NCI-H446 (cell line): ENCODE results near the gene RHOT2.

Source experiments
- DNase-seq, 2 experiments: peaks; one replicate each; lab custom pipeline; 2025; lab: John Stamatoyannopoulos, UW

RHOT2 gene

DNA sequence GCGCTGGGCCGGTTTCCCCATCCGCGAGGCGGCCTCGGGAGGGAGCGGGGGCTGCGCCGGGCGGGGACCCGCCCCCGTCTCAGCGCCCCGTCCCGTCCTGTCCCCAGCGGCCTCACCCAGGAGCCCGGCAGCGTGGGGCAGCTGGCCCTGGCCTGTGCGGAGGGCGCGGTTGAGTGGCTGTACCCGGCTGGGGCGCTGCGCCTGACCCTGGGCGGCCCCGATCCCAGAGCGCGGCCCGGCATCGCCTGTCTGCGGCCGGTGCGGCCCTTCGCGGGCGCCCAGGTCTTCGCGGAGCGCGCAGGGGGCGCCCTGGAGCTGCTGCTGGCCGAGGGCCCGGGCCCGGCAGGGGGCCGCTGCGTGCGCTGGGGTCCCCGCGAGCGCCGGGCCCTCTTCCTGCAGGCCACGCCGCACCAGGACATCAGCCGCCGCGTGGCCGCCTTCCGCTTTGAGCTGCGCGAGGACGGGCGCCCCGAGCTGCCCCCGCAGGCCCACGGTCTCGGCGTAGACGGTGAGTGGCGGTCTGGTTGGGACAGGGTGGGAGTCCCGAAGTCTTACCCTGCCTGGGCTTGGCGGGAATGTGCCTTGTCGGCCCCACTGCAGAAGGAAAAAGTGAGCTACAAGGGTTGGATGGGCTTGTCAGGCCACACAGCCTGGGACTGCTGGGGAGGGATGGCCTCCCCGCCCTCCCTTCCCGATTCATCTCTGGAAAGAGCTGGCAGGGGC is 47.7 kb downstream of the RHOT2 start:
- peak in 1 of 2 experiments; percentile 30 for DNase-seq

DNA sequence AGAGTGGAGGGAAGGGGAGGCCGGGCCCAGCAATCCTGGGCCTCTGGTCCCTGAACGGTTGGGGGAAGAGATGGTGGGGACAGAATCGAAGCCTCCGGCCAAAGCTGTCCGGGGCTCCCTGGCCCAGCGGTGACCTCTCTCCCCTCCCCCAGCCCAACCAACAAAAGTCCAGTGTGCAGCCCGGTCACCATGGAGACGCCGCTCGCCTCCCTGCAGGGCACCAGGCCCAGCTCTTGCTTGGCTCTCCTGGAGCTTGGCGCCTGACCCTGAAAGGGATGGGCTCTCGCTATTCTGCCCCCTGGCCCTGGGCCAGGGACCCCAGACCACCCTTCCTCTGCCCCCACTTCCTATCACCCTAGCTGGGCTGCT is 48.3 kb downstream of the RHOT2 start:
- DNase-seq: no peak

DNA sequence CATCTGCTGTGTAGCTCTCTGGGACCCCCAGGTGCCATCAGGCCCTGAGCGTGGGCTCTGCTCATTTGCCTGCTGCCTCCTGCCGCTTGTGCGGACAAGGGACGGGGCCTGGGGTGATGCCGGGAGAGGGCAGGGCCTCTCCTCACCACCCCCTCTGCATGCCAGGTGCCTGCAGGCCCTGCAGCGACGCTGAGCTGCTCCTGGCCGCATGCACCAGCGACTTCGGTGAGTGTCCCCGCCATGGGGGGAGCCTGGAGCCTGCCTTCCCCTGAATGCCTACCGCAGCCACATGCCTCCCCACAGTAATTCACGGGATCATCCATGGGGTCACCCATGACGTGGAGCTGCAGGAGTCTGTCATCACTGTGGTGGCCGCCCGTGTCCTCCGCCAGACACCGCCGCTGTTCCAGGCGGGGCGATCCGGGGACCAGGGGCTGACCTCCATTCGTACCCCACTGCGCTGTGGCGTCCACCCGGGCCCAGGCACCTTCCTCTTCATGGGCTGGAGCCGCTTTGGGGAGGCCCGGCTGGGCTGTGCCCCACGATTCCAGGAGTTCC is 48.9 kb downstream of the RHOT2 start:
- DNase-seq: no peak

DNA sequence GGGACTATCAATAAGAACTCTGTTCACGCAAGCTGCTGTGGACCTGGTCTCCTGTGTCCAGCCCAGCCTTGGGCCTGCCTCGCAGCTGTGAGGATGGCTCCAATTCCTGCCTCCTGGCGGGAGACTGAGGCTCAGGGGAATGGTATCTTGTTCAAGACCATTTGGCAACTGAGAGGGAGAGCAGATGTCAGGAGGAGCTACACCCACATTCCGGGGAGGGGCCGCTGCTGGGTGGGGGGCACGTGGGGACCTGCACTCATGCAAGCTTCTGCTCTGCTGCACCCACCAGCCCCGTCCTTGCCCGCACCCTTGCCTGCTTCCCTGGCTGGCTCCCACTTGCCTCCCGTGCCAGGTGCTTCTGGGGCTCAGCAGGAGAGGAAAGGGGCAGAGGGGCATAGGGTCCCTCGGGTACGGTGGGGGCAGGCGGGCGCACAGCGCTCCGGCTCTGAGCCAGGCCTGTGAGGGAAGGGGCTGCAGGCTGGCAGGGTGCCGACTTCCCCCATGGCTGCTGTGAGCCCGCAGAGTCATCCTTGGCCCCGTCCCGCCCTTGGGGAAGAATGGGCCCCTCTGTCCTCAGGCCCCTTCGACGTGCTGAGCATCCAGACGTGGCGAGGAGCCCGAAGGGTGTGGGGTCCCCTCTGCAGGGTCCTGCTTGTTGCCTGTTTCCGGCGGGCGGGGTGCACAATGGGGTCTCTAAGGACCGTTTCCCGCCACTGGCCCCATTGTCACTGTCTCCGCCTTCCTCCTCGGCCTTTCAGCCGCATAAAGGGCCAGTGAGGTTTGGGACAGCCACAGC is 49.7 kb downstream of the RHOT2 start:
- no peak for DNase-seq

DNA sequence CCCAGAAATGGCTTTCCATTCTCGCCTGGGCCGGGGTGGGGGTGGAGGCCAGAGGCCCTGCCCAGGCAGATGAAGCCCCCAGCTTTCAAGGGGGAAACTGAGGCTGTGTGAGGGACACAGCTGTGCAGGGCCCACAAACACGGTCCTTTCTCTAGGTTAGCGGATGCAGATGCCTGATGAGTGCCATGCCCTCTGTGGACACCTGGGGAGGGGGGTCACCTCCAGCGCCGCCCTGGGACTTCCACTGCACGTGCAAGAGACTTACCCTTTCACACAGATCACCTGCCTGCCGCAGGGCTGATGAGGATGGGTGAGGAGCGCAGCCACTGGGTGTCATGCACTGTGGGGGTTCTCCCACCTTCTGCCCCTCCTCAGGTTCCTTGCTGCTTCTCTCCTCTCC is 50.5 kb downstream of the RHOT2 start:
- DNase-seq: no peak

DNA sequence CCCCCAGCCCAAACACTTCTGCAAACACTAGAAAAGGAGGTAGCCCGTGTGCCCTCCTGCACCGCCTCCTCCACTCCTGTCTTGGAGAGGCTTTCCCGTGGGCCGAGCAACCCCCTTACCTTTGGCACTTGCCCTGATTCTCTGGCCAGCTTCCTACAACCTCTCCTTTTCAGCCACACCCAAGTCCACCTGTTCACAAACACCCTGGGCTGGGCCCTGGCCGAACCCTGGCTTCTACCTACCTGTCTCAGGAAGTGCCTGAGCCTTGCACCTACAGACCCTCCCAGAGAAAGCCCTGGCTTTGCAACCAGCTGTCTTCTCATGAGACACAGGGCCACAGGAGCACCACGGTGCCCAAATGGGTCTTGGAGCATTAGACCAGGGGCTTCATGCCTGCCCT is 51.0 kb downstream of the RHOT2 start:
- DNase-seq: no peak

DNA sequence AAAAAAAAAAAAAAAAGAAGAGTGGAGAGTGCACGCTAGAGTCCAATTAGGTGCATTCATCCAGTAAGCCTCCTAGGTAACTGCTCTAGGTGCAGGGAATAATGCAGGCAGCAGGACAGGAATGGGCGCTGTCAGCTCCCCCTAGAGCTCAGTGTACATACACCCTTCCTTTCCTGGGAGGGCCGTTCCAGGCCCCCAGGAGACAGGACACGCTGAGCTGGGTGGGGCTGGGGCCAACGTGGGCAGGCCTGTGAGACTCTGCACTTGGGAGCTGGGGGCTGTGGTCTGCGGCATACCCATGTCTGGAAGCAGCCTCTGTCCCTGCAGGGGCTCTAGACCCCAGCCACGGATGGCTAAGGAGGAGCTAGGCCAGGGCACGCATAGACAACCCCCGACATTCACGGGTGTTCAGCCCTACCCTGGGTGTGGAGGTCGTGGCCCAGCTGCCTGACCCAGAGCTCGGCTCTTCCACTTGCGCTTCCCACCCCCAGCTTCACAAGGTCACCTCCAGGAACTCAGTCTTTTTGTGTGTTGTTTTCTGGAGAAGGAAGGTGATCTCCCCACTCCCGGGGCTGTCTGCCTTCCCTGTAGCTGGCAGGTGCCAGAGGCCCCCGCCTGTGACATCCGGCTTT is 52.0 kb downstream of the RHOT2 start:
- no peak for DNase-seq

DNA sequence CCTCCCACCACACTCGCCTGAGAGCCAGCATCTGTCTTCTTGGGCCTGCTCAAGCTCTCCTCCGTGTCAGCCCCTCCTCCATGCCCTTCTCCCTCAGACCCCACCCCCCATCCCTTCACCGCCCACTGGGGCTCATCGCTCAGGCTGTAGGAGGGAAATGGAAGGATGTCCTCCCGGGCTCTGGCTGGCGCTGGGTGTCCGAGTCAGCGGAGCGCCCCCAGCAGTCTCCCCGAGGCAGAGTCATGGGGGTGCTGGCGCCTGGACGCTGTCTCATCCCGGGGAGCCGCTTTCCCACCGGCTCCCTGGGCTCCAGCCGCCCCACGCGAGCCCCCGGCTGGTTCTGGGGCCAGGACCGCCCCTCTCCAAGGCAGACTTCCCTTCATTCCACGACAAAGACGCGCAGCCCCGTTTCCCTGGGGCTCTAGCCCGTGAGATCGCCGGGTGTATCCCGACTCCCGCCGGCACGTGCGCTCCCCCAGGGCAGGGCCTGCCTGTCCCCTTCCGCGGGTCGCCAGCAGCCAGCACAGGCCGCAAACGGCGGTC is 52.6 kb downstream of the RHOT2 start:
- peak; percentile 32 to 72 for DNase-seq

DNA sequence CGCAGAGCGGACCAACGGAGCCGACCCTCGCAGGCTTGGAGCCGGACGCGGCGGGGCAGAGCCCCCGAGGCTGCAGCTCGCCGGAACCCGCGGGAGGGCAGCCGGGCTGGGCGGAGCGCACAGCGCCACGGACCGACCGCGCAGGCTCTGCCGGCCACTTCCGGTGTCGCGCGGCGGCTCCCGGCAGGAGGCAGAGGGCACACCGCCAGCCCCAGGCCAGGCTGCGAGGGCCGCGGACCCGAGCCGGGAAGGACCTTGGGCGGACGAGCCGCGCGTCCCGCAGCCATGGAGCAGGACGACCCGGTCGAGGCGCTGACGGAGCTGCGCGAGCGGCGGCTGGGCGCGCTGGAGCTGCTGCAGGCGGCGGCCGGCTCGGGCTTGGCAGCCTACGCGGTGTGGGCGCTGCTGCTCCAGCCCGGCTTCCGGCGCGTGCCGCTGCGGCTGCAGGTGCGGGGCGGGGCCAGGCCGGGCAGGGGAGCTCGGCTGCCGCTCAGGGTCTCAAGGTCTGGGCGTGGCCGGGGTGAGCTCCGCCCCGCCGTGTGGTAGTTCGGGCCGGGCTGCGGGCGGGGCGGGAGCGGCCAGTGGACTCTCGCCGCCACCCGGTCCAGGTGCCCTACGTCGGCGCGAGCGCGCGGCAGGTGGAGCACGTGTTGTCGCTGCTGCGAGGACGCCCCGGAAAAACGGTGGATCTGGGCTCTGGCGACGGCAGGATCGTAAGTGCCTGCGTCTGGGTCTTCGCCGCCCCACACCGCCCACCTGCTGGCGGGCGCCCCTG is 53.2 kb downstream of the RHOT2 start, which contains the start of gene ANTKMT:
Gene ANTKMT, plus strand, starts transcription at position 157 of the 775 bp plus-strand sequence. Its CDS starts 129 bp downstream, at position 286.
- peak; percentile 63 to 88 for DNase-seq

DNA sequence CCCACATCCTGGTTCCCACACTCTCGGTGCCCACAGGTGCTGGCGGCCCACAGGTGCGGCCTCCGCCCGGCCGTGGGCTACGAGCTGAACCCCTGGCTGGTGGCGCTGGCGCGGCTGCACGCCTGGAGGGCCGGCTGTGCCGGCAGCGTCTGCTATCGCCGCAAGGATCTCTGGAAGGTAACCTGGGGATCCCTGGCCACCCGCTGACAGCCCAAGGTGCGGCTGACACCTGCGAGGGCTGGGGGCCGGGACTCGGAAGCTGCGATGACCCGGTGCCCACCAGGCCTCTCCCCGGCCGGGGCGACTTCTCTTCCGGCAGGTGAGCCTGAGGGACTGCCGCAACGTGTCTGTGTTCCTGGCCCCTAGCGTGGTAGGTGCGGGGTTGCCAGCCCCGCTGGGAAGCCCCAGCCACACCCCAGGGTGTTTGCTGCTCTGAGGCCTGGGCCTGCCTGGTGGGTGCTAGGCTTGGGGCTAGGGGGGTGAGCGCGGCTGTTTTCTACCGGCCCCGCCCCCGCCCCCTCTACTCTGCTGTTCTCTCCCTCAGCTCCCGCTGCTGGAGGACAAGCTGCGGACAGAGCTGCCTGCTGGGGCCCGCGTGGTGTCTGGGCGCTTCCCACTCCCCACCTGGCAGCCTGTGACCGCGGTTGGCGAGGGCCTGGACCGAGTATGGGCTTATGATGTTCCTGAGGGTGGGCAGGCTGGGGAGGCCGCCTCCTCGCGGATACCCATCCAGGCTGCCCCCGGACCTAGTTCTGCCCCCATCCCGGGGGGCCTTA is 54.0 kb downstream of the RHOT2 start:
- DNase-seq: no peak

DNA sequence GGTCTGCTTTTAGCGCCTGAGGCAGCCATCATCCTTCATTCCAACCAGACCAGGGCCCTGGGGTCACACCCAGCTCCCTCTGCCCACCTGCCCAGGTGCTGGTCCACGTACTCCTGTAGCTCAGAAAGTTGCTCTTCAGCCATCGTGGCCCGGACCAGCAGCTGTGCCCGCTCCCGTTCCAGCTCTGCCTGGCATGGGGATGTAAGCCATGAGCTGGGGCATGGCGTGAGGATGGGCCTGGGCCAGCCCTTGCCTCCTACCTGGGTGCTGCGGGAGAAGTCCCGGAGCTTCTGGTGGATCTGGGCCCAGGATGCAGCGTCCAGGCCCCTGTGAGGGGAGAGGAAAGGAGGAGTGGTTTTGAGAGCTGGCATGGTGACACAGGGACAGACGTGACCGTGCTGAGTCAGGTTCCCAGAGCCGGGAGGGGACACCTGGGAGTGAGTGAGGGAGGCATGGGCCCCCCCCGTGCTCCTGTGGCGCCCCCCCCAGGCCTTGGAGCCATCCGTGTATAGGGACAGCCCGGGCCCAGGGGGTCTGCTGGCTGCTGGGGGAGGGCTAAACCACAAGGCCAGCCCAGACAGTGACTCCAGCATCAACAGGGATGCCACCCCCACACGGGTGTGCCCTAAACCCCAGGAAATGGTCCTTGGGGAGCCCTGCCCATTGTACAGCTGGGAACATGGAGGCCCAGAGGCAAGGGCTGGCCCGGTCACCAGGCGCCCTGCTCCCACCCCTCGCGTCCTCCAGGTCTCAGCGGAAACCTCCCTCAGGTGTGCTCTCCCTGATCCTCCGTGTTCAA is 55.1 kb downstream of the RHOT2 start:
- DNase-seq: no peak

DNA sequence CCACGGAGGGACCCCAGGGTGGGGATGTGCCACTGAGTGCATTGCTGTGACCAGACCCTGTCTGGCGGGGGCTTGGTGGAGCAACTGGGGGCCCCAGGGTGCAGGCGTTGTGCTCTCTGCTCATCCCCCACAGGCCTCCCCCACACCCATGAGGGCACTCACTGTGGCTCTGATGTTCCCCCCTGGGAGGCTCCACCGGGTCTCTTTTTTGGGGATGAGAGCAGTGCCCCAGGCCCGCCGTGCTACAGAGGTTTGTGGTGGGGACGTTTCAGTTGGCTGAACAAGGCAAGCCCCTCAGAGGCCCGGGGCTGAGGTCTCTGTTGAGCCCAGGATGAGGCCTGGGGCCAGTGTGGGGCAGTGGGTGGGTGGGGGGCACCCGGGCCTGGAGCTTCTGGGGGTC is 55.8 kb downstream of the RHOT2 start:
- DNase-seq: no peak
